ENCODE data around the gene TRIM72.
"Not testable (repeated sequence)": the region's sequence is repeated elsewhere in the genome, so short reads cannot be mapped to it uniquely, and the experiment has no call there.

Gene TRIM72

DNA sequence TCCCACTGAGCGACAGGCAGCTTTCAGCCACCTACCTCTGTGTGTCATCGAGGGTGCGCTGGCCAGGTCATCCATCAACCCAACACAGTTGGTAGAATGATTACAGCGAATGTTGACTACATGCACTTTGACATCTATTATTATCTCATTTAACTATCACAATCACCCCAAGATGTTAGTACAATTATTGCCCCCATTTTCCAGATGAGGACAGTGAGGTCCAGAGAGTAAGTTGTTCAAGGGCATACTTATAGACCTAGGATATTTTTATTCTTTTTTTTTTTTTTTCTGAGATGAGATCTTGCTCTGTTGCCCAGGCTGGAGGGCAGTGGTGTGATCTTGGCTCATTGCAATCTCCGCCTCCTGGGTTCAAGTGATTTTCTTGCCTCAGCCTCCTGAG lies 37.5 kb downstream of the TRIM72 start:
- DNase-seq (ENCODE audit: extremely low read depth in 1 of 2, low read depth in 1 of 2): no peak

DNA sequence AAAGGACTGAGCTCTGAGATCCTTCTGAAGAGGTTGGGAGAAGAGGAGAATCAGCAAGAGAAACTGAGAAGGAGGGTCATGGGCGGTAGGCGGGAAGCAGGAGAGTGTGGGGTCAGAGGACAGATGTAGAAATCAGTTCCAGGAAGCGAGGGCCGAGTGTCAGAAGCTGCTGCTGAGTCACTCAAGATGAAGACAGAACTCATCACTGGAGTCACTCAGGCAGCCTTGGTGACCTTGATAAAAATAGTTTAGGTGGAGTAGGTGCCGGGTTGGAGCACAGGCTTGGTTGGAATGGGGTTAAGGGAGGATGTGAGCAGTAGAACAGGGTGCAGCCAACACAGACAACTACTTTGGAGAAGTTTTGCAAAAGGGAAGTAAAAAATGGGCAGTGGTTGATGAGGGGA lies 39.7 kb downstream of the TRIM72 start:
- peak in 1 of 2 donors; percentile 54 for DNase-seq (ENCODE audit: extremely low read depth in 1 of 2, low read depth in 1 of 2)

DNA sequence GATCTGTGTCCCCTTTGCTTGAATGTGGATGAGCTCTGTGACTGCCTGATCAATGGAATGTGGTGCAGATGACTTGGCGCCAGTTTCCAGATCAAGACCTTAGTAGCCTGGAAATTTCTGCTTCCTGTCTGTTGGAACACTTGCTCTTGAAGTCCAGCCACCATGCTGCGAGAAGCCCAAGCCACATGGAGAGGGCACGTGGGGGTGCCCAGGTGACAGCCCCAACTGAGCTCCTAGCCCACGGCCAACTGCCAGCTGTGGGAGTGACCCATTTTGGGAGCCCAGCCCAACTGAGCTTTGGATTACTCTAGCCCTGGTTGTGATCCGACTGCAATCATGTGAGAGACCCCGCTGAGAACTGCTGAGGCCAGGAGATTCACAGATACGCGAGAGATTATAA lies 42.5 kb downstream of the TRIM72 start:
- no peak for DNase-seq (ENCODE audit: extremely low read depth in 1 of 2, low read depth in 1 of 2)

DNA sequence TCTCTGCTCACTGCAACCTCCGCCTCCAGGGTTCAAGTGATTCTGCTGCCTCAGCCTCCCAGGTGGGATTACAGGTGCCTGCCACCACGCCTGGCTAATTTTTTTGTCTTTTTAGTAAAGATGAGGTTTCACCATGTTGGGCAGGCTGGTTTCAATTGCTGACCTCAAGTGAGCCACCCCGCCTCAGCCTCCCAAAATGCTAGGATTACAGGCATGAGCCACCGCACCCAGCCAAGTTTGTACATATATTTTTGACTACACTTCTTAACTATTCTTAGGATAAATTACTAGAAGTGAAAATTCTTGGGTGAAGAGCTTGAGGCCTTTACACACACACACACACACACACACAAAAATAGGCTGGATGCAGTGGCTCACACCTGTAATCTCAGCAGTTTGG lies 44.4 kb downstream of the TRIM72 start:
- no peak for DNase-seq (ENCODE audit: extremely low read depth in 1 of 2, low read depth in 1 of 2)

DNA sequence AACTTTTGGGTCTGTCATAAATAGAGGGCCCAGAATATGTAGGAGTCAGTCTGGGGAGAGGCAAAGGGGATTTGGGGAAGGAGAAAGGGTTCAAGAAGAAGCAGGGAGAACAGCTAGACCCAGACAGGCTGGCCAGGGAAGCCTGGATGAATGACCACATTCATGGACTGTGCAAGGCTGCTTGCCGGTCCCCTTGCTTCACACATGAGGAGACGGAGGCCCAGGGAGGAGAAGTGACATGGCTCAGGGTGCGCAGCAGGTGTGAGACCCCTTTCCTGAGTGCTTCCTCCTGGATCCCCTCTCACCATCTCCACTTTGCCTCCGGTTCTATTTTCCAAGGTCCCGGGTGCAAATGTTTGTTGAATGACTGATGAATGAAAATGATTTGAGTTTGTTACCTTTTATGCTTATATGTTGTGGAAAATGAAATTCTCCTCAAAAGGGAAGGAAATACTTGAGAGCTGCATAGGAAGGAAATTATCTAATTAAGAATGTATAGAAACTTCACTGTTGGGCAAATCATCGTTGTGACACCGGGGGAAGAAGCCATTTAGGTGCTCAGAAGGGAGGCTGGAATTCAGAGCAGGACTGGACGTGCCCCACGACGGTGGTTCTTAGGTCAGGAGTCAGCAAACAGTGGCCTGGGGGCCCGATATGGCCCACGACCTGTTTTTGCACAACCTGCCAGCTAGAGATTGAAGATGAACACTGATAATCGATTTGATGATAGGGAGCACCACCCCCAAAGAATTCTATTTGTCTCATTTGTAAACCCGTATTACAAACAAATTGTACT lies 46.4 kb downstream of the TRIM72 start:
- DNase-seq (ENCODE audit: extremely low read depth in 1 of 2, low read depth in 1 of 2): no peak

DNA sequence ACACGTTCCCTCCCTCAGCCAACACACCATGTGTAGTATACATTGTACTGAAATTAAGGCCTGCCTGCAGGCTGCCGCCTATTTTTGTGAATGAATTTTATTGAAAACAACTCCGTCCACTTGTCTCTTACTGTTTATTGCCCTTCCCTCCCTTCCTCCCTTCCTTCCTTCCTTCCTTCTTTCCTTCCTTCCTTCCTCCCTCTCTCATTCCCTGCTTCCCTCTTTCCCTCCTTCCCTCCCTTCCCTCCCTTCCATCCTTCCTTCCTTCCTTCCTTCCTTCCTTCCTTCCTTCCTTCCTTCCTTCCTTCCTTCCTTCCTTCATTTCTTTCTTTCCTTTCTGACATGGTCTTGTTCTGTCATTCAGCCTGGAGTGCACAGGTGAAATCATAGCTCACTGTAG lies 48.2 kb downstream of the TRIM72 start:
- no peak for DNase-seq (ENCODE audit: extremely low read depth in 1 of 2, low read depth in 1 of 2)

DNA sequence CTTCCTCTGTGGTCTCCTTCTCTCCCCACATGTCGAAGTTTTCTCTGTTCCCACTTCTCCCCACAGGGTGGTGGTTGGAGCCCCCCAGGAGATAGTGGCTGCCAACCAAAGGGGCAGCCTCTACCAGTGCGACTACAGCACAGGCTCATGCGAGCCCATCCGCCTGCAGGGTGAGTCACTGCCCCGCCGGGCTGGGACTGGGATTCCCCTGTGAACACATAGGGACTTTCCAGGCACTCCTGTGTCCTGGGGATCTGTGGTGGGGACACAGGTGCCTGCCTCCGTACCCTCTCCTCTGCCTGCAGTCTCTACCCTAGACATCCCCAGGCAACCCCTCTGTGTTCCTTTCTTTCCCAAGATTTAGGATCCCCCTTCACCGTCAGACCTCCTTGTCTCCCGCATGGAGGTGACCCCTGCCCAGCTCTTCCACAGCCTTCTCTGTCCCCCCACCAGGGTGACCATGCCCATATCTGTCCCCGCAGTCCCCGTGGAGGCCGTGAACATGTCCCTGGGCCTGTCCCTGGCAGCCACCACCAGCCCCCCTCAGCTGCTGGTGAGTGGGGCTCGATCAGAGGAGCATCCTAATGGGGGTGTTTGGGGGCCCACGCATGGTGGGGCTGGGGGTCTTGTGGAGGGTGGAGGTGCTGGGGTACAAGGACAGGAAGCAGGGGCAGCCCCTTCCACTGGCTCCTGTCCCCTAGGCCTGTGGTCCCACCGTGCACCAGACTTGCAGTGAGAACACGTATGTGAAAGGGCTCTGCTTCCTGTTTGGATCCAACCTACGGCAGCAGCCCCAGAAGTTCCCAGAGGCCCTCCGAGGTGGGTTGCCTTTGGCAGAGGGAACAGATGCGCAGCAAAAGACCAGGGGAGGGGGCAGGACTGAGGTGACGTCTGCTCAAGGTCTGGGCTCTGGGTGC lies 51.7 kb downstream of the TRIM72 start:
- peak; percentile 75 to 83 for DNase-seq (ENCODE audit: extremely low read depth in 1 of 2, low read depth in 1 of 2)

DNA sequence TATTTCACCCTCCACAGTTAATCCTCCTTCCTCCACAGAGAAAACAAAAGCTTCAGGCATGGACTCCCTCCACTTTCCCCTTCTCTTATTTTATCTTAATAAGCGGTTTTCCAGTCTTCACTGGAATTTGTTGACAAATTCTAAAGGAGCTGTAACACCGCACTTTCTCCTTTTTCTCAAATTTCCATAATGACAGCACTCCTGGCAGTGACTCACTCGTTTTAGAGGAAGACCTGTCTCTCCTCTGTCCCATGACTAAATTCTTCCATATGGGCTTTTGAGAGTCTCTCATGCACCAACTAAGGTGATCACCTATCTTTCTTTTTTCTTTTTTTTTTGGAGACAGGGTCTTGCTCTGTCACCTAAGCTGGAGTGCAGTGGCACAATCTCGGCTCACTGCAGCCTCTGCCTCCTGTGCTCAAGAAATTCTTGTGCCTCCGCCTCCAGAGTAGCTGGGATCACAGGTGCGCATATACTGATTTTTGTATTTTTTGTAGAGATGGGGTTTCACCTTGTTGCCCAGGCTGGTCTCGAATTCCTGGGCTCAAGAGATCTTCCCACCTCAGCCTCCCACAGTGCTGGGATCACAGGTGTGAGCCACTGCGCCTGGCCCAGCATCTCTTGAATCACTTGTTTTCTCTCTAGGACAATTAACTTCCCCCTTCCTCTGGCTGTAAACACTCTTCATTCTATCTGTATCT lies 53.6 kb downstream of the TRIM72 start:
- no peak for DNase-seq (ENCODE audit: extremely low read depth in 1 of 2, low read depth in 1 of 2)

DNA sequence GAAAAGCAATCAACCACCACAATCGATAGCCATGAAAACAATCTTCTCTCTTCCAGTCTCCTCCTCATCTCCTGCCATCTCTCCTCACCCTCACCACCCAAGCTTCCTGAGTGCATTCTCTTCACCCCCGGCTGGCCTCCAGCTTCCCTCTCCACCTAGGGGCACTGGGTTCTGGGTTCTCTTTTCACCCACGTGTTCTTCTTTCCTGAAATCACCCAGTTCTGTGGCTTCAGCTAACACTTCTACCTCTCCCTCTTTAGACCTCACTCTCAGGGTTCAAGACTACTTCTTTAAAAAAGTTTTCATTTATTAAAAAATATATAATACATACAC lies 54.1 kb downstream of the TRIM72 start:
- no peak for DNase-seq (ENCODE audit: extremely low read depth in 1 of 2, low read depth in 1 of 2)

DNA sequence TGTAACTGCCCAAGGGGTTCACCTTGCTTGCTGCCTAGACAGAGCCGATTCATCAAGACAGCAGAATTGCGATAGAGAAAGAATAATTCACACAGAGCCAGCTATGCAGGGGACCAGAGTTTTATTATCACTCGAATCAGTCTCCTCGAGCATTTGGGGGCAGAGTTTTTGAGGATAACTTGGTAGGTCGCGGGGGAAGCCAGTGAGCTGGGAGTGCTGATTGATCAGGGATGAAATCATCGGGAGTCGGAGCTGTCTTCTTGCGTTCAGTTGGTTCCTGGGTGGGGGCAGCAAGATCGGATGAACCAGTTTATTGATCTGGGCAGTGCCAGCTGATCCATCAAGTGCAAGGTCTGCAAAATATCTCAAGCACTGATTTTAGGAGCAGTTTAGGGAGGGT lies 55.0 kb downstream of the TRIM72 start:
- DNase-seq (ENCODE audit: extremely low read depth in 1 of 2, low read depth in 1 of 2): no peak

DNA sequence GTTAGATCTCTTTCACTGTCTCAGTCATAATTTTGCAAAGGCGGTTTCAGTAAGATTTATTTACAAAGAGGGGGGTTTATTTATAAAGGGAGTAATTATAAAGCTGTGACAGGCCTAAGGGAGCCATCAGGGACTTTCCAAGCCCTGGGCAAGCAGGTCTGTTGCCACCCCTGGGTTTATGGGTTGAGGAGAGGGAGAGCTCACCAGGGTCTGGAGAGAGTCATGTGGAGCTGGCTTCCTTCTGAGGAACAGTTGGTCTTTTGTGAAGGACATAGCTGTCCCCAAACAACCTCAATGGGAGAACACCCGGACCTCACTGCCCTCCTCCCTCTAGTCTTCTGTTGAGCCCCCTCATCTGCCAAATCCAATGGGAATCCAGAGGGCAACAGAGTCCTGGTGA lies 55.6 kb downstream of the TRIM72 start:
- no peak for DNase-seq (ENCODE audit: extremely low read depth in 1 of 2, low read depth in 1 of 2)

DNA sequence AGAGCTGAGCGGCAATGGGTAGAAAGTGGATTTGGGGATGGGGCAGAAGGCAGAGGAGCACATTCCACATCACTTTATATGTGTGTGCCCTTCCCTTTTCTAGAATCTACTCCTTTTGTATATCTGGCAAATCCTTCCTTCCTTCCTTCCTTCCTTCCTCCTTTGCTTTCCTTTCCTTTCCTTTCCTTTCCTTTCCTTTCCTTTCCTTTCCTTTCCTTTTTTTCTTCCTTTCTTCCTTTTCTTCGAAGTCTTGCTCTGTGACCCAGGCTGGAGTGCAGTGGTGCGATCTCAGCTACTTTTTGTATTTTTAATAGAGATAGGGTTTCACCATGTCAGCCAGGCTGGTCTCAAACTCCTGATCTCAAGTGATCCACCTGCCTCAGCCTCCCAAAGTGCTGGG lies 56.1 kb downstream of the TRIM72 start:
- DNase-seq (ENCODE audit: extremely low read depth in 1 of 2, low read depth in 1 of 2): not testable (repeated sequence)

DNA sequence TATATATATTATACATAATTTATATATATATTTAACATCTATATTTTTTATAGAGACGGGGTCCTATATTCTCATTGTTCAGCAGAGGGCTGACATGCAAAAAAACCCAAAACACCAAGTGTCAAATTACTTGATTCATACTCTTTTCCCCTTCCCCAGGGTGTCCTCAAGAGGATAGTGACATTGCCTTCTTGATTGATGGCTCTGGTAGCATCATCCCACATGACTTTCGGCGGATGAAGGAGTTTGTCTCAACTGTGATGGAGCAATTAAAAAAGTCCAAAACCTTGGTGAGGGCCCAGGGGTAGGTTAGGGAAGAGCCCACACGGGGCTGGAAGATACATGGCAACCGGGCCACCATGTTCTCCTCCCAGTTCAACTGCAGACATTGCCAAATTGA lies 56.9 kb downstream of the TRIM72 start:
- DNase-seq (ENCODE audit: extremely low read depth in 1 of 2, low read depth in 1 of 2): no peak

DNA sequence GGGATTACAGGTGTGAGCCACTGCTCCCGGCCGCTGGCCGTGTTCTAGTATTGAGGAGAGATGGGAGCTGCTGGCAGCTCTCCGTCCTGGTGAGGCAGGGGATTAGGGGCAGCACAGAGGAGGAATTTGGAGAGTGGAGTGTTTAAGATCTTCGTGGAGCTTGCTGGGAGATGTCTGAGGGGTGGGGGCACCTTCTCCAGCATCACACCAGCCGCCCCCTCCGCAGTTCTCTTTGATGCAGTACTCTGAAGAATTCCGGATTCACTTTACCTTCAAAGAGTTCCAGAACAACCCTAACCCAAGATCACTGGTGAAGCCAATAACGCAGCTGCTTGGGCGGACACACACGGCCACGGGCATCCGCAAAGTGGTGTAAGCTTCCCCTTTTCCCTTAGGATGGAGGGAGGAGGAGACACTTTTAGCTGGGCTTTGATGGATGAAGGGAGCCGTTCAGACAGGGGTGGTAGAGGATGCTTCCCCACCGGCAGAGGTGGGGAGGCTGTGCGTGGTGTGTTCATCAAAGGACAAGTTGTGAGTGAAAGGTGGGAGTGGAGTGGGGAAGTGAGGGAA lies 57.8 kb downstream of the TRIM72 start:
- no peak for DNase-seq (ENCODE audit: extremely low read depth in 1 of 2, low read depth in 1 of 2)

DNA sequence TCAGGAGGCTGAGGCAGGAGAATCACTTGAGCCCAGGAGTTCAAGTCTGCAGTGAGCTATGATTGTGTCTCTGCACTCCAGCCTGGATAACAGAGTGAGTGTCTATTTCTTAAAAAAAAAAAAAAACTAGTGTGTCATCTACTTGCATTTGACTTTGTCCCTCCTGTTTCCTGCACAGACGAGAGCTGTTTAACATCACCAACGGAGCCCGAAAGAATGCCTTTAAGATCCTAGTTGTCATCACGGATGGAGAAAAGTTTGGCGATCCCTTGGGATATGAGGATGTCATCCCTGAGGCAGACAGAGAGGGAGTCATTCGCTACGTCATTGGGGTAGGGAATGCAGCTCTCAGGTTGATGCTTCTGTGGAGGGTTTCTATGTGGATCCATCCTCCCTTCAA lies 59.3 kb downstream of the TRIM72 start:
- no peak for DNase-seq (ENCODE audit: extremely low read depth in 1 of 2, low read depth in 1 of 2)

DNA sequence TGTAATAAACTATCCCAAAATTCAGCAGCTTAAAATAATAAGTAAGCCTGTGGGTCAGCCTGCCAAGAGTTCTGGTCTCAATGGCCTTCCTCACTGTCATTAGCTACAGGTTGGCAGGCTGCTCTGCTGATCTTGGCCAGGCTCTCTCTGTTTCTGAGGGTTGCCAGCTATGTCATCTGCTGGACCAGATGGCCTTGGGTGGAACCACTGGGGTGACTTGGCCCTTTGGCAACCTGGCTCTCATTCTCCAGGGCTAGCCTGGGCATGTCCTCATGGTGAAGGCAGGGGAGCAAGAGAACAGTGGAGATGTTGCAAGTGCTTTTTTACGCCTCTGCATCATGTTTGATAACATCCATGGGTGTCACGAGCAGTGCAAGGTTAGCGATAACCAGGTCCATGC lies 59.8 kb downstream of the TRIM72 start:
- DNase-seq (ENCODE audit: extremely low read depth in 1 of 2, low read depth in 1 of 2): no peak

DNA sequence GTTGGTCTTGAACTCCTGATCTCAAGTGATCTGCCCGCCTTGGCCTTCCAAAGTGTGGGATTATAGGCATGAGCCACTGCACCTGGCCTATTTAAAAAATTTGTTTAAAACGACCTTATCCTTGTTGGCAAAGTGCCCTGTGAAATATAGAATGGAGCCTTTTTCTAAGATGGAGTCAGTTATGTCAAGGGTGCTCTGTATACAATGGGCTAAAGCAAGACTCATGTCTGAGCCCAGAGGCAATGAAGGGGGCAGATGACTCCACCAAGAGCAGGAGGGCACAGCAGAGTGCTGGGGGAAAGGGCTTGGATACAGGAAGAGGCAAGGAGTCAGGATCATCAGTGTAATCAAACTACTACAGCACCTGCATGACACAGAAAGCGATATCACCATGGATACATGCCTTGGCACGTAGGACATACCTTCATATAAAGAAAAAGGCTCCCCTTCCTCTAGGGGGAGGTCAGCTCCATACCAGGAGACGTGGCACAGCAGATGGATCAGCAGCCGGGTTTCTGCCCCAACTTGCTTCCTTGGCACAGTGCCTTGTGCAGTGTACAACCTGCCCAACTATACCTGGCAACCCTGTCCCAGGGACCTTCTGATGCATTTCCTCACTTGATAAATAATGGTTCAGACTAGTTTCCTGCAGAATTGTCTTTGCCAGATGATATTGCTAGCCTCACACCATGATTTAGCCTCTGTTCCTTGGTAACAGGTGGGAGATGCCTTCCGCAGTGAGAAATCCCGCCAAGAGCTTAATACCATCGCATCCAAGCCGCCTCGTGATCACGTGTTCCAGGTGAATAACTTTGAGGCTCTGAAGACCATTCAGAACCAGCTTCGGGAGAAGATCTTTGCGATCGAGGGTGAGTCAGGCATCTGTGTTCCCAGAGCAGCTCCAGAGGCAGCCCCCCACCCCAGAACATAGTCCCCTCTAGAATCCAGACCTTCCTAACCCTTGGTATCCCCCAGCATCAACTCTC lies 61.2 kb downstream of the TRIM72 start:
- no peak for DNase-seq (ENCODE audit: extremely low read depth in 1 of 2, low read depth in 1 of 2)

DNA sequence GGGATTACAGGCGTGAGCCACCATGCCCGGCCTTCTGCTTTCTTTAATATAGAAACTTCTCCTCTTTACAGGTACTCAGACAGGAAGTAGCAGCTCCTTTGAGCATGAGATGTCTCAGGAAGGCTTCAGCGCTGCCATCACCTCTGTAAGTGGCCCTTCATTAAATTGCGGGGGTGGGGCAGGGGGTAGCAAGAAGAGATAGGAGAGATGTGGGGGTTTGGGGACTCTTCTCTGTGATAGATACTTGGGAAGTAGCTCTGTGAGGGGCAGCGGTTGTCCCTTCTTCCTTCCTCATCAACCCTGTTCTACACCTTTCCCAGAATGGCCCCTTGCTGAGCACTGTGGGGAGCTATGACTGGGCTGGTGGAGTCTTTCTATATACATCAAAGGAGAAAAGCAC lies 62.7 kb downstream of the TRIM72 start:
- DNase-seq (ENCODE audit: extremely low read depth in 1 of 2, low read depth in 1 of 2): no peak

DNA sequence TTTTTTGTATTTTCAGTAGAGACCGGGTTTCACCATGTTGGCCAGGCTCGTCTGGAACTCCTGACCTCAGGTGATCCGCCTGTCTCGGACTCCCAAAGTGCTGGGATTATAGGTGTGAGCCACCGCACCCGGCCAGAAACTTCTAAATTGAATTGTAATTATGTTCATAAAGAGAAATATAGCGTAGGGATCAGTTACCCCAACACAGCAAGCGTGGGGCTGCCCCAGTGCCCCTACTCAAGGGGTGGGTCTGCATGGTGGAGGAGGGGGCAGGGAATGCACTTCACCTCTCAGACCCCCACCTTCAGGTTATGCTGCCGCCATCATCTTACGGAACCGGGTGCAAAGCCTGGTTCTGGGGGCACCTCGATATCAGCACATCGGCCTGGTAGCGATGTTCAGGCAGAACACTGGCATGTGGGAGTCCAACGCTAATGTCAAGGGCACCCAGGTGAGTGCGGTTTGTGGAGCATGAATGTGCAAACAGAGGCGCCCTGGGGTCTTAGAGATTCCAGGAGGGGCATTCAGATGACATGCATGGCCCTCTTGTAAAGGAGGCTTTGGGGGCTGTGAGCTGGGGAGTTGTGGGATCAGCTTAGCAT lies 63.8 kb downstream of the TRIM72 start:
- DNase-seq (ENCODE audit: extremely low read depth in 1 of 2, low read depth in 1 of 2): no peak

DNA sequence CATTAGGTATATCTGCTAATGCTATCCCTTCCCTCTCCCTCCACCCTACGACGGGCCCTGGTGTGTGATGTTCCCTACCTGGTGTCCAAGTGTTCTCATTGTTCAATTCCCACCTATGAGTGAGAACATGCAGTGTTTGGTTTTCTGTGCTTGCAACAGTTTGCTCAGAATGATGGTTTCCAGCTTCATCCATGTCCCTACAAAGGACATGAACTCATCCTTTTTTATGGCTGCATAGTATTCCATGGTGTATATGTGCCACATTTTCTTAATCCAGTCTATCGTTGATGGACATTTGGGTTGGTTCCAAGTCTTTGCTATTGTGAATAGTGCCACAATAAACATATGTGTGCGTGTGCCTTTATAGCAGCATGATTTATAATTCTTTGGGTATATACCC lies 64.9 kb downstream of the TRIM72 start:
- not testable (repeated sequence) for DNase-seq (ENCODE audit: extremely low read depth in 1 of 2, low read depth in 1 of 2)
